IMR-90 (cell line): ENCODE results near the gene FRMD5. TPM values are rescaled to one million over a fixed set of nuclear protein-coding genes. Genes with fewer than 3 reads are reported as not detected.

Experiments used
- ATAC-seq: fragments of 200-7000 bp; cut with Tn5 transposase; 2 replicates; pipeline ENCODE4 v1.9.1; 2020; ENCODE audit warnings: low read depth, mild to moderate bottlenecking, moderate library complexity
- Bru-seq: library from RNA; stranded (reverse); fragments of 400-500 nt; gene quantifications from one replicate; lab custom pipeline; 2021; lab: Mats Ljungman, UMichigan
- BruChase-seq, 2 experiments: library from RNA; stranded (reverse); fragments of 400-500 nt; gene quantifications; one replicate each; lab custom pipeline; 2021; lab: Mats Ljungman, UMichigan
- BruUV-seq: library from RNA; stranded (reverse); fragments of 400-500 nt; replicated peaks from 2 replicates; lab custom pipeline; 2021; lab: Mats Ljungman, UMichigan
- CTCF ChIA-PET: fragments of 300-600 bp; formaldehyde crosslinking; extraction: SDS; loops from one replicate; lab custom pipeline; 2021; ENCODE audit warnings: antibody characterized with exemption; lab: Yijun Ruan, JAX
- POLR2A ChIA-PET: fragments of 300-600 bp; sonication (Branson Sonifier 250); formaldehyde crosslinking; loops from one replicate; lab custom pipeline; 2022; ENCODE audit warnings: antibody characterized with exemption; ENCODE audit not compliant: unreplicated experiment; lab: Charles Lee
- DNase-seq: peaks from one replicate; pipeline ENCODE4 v3.0.0; 2013
- H2AFZ ChIP-seq: replicated peaks from 2 replicates; pipeline ENCODE3; 2013; ENCODE audit warnings: low read length, mild to moderate bottlenecking; ENCODE audit not compliant: poor library complexity
- H2AK5ac ChIP-seq: 2 replicates; pipeline ENCODE4 v1.6.1; 2013; ENCODE audit warnings: low read depth, low read length, inconsistent platforms
- H2AK9ac ChIP-seq: replicated peaks from 2 replicates; pipeline ENCODE3; 2013; ENCODE audit warnings: mild to moderate bottlenecking, low read depth, low read length, moderate library complexity; ENCODE audit not compliant: poor library complexity
- H2BK120ac ChIP-seq: 2 replicates; pipeline ENCODE4 v1.6.1; 2013; ENCODE audit warnings: low read depth, low read length, inconsistent platforms
- H2BK15ac ChIP-seq: 3 replicates; pipeline ENCODE4 v1.6.1; 2013; ENCODE audit warnings: low read depth, low read length, inconsistent platforms
- H2BK20ac ChIP-seq: 2 replicates; pipeline ENCODE4 v1.6.1; 2013; ENCODE audit warnings: low read depth, mild to moderate bottlenecking, inconsistent platforms, low read length, moderate library complexity
- H2BK5ac ChIP-seq: 2 replicates; pipeline ENCODE4 v1.6.1; 2013; ENCODE audit warnings: mild to moderate bottlenecking, low read depth, low read length, inconsistent platforms; ENCODE audit not compliant: poor library complexity, severe bottlenecking
- H3K14ac ChIP-seq: replicated peaks from 2 replicates; pipeline ENCODE4 v1.6.1; 2013; ENCODE audit warnings: low read depth, low read length, inconsistent platforms
- H3K18ac ChIP-seq: 2 replicates; pipeline ENCODE4 v1.6.1; 2013; ENCODE audit warnings: low read depth, low read length, control low read depth
- H3K23ac ChIP-seq: 2 replicates; pipeline ENCODE4 v1.6.1; 2013; ENCODE audit warnings: low read depth, low read length, inconsistent platforms
- H3K27ac ChIP-seq: 2 replicates; pipeline ENCODE4 v1.5.1; 2013; ENCODE audit warnings: mild to moderate bottlenecking, control low read depth, low read length; ENCODE audit not compliant: insufficient read depth
- H3K27me3 ChIP-seq: 2 replicates; pipeline ENCODE4 v1.6.1; 2013; ENCODE audit warnings: low read length; ENCODE audit not compliant: control insufficient read depth, insufficient read depth
- H3K36me3 ChIP-seq: 2 replicates; pipeline ENCODE4 v1.6.1; 2013; ENCODE audit warnings: low read length, mixed read lengths; ENCODE audit not compliant: control insufficient read depth, insufficient read depth
- H3K4ac ChIP-seq: 2 replicates; pipeline ENCODE4 v1.6.1; 2013; ENCODE audit warnings: low read depth, low read length, inconsistent platforms
- H3K4me1 ChIP-seq: 2 replicates; pipeline ENCODE4 v1.6.1; 2013; ENCODE audit warnings: low read length, mixed read lengths; ENCODE audit not compliant: control insufficient read depth, insufficient read depth
- H3K4me2 ChIP-seq: 2 replicates; pipeline ENCODE4 v1.6.1; 2013; ENCODE audit warnings: low read depth, mild to moderate bottlenecking, control low read depth, low read length, moderate library complexity
- H3K4me3 ChIP-seq: 2 replicates; pipeline ENCODE4 v1.5.1; 2013; ENCODE audit warnings: low read depth, mild to moderate bottlenecking, control low read depth, low read length, moderate library complexity; ENCODE audit not compliant: insufficient read depth
- H3K56ac ChIP-seq: 2 replicates; pipeline ENCODE4 v1.6.1; 2013; ENCODE audit warnings: low read length, inconsistent platforms; ENCODE audit not compliant: insufficient read depth; ENCODE audit errors: extremely low read depth
- H3K79me1 ChIP-seq, 2 experiments: 2 replicates each; pipeline ENCODE4 v1.6.1; 2013; ENCODE audit warnings: low read length in 2 of 2, inconsistent platforms in 1 of 2, low read depth in 1 of 2
- H3K9ac ChIP-seq: 2 replicates; pipeline ENCODE4 v1.6.1; 2013; ENCODE audit warnings: low read depth, low read length, control low read depth
- H3K9me1 ChIP-seq: 2 replicates; pipeline ENCODE4 v1.6.1; 2013; ENCODE audit warnings: low read length, inconsistent platforms; ENCODE audit not compliant: insufficient read depth
- H3K9me3 ChIP-seq: 2 replicates; pipeline ENCODE4 v1.6.1; 2013; ENCODE audit warnings: low read length; ENCODE audit not compliant: control insufficient read depth, insufficient read depth
- H4K20me1 ChIP-seq: 2 replicates; pipeline ENCODE4 v1.6.1; 2013; ENCODE audit warnings: low read length, inconsistent platforms; ENCODE audit not compliant: insufficient read depth
- H4K5ac ChIP-seq: 2 replicates; pipeline ENCODE4 v1.6.1; 2013; ENCODE audit warnings: mild to moderate bottlenecking, low read depth, low read length, control low read depth
- H4K8ac ChIP-seq, 2 experiments: 2 replicates each; pipeline ENCODE4 v1.6.1; 2013; ENCODE audit warnings: low read depth in 2 of 2, low read length in 2 of 2, control low read depth in 1 of 2, inconsistent platforms in 1 of 2
- H4K91ac ChIP-seq: 2 replicates; pipeline ENCODE4 v1.6.1; 2013; ENCODE audit warnings: low read depth, low read length, inconsistent platforms; ENCODE audit not compliant: insufficient read depth
- BHLHE40 ChIP-seq: fragments of 150-350 bp; IDR thresholded peaks from 2 replicates; pipeline ENCODE4 v1.6.1; 2016; ENCODE audit warnings: mild to moderate bottlenecking, low read depth, low read length
- CEBPB ChIP-seq: IDR thresholded peaks from 2 replicates; pipeline ENCODE4 v1.6.1; 2012; ENCODE audit warnings: low read depth, low read length, improper control_type of control experiment
- CHD1 ChIP-seq: IDR thresholded peaks from 2 replicates; pipeline ENCODE4 v1.6.1; 2012; ENCODE audit warnings: low read depth, low read length, improper control_type of control experiment
- CTCF ChIP-seq: conservative IDR thresholded peaks from 2 replicates; pipeline ENCODE4 v1.5.1; 2012; ENCODE audit warnings: mild to moderate bottlenecking, low read depth, low read length, improper control_type of control experiment
- MAFK ChIP-seq: IDR thresholded peaks from 2 replicates; pipeline ENCODE4 v1.6.1; 2012; ENCODE audit warnings: low read depth, low read length, improper control_type of control experiment
- MXI1 ChIP-seq: IDR thresholded peaks from 2 replicates; pipeline ENCODE4 v1.6.1; 2012; ENCODE audit warnings: low read depth, mild to moderate bottlenecking, low read length, moderate library complexity, borderline replicate concordance
- NFE2L2 ChIP-seq: fragments of 150-350 bp; IDR thresholded peaks from 2 replicates; pipeline ENCODE4 v1.6.1; 2016; ENCODE audit warnings: low read depth, mild to moderate bottlenecking, low read length
- RAD21 ChIP-seq: IDR thresholded peaks from 2 replicates; pipeline ENCODE4 v1.6.1; 2012; ENCODE audit warnings: low read length, improper control_type of control experiment
- RCOR1 ChIP-seq: IDR thresholded peaks from 2 replicates; pipeline ENCODE4 v1.6.1; 2012; ENCODE audit warnings: mild to moderate bottlenecking, low read length, improper control_type of control experiment; ENCODE audit not compliant: insufficient replicate concordance
- RFX5 ChIP-seq: IDR thresholded peaks from 2 replicates; pipeline ENCODE4 v1.8.0; 2012; ENCODE audit warnings: low read depth, mild to moderate bottlenecking, low read length, moderate library complexity
- SMC3 ChIP-seq: fragments of 150-350 bp; IDR thresholded peaks from 2 replicates; pipeline ENCODE4 v1.6.1; 2016; ENCODE audit warnings: low read depth, mild to moderate bottlenecking, antibody characterized with exemption, low read length, moderate library complexity
- USF2 ChIP-seq: fragments of 150-350 bp; IDR thresholded peaks from 2 replicates; pipeline ENCODE4 v1.6.1; 2017; ENCODE audit warnings: mild to moderate bottlenecking, antibody characterized with exemption, low read length, low read depth
- WGBS, 2 experiments: methylation state at CpG; one replicate each; pipeline versions ENCODE4 v1.1.5 to v1.1.7; 2013; ENCODE audit warnings: missing lambda C conversion rate in 2 of 2; ENCODE audit not compliant: insufficient read length in 1 of 2; ENCODE audit errors: extremely low coverage in 2 of 2; 5-methylcytosine and 5-hydroxymethylcytosine counted together
- dilution Hi-C: fragments of 300-500 bp; cut with HindIII; formaldehyde crosslinking; loops from one replicate; pipeline ENCODE4 v1.14.3; 2018; ENCODE audit warnings: low sequenced_read_pairs; ENCODE audit not compliant: unreplicated experiment
- in situ Hi-C: fragments of 300-500 bp; cut with MboI; formaldehyde crosslinking; loops from 3 replicates; pipeline ENCODE4 v1.14.3; 2019; ENCODE audit warnings: low sequenced_read_pairs, inconsistent platforms, mixed read lengths
- intact Hi-C: fragments of 100-400 bp; cut with micrococcal nuclease; formaldehyde crosslinking; loops from 2 replicates; pipeline ENCODE4 v1.10.0; 2022
- long read RNA-seq: library from polyadenylated mRNA; unstranded; transcript quantifications from one replicate; pipeline ENCODE4 v2.0.0, GENCODE V29; 2021; ENCODE audit not compliant: unreplicated experiment
- polyA plus RNA-seq, 3 experiments: library from polyadenylated mRNA; depleted of rRNA; stranded (reverse); fragments of >200 nt; gene quantifications; 2 replicates each; pipeline ENCODE4 v1.2.3, GENCODE V29; 2012; ENCODE audit warnings: low replicate concordance in 1 of 3
- total RNA-seq: library from RNA; depleted of rRNA; stranded (reverse); fragments of >200 nt; gene quantifications from 2 replicates; pipeline ENCODE4 v1.2.3, GENCODE V29; 2012; rRNA removed

FRMD5 gene
- 5.4 and 5.6 TPM in 2 replicates for total RNA-seq
- polyA plus RNA-seq (2012; rRNA removed), result 4.1 and 4.8 TPM in 2 replicates
- polyA plus RNA-seq (2012; cell fraction: cytosol; rRNA removed), result 3.5 and 3.9 TPM in 2 replicates
- 9.0 and 13.8 TPM in 2 replicates for polyA plus RNA-seq (2012; cell fraction: nucleus; rRNA removed; ENCODE audit: low replicate concordance)
- percentile 45 among the genes with signal in this experiment for Bru-seq, nascent RNA
- percentile 51 among the genes with signal in this experiment for BruChase-seq, experiment 1, labeled RNA remaining after a 6-hour chase
- BruChase-seq, experiment 2, labeled RNA remaining after a 2-hour chase, result percentile 51 among the genes with signal in this experiment
- long read RNA-seq, partial matches to known transcripts, result 0 of 1 reads
- long read RNA-seq, other reads (novel, unspliced or antisense), result 1 of 1 reads

- Histone ChIP-seq H3K4ac (peak within 1 kb of the TSS; percentile 38), H3K4me1 (no peaks in the 10 kb centered on the region; the same call in 1 of the 2 replicates), H4K20me1 (no peaks in the 10 kb centered on the region), H2BK5ac (no peak within 1 kb of the TSS), H4K91ac (no peak within 1 kb of the TSS; the same call in 1 of the 2 replicates), H2AFZ (peak within 1 kb of the TSS; percentile 98), H2BK20ac (peak within 1 kb of the TSS; percentile 10; the same call in 1 of the 2 replicates), H3K9me1 (no peaks in the 10 kb centered on the region), H4K8ac (peak within 1 kb of the TSS in 1 of 2 experiments; percentile 46; a peak in 1 of 4 replicates), H3K9ac (peak within 1 kb of the TSS; percentile 34), H3K27me3 (no peaks in the 10 kb centered on the region), H3K4me3 (peak within 1 kb of the TSS; percentile 70), H2AK9ac (peak within 1 kb of the TSS; percentile 88), H2AK5ac (no peak within 1 kb of the TSS), H4K5ac (no peak within 1 kb of the TSS; the same call in 1 of the 2 replicates), H3K14ac (peak within 1 kb of the TSS; percentile 59), H2BK120ac (peak within 1 kb of the TSS; percentile 25; the same call in 1 of the 2 replicates), H3K4me2 (peak within 1 kb of the TSS; percentile 90), H3K36me3 (no peaks in the 10 kb centered on the region), H3K23ac (peak within 1 kb of the TSS; percentile 79), H3K18ac (no peak within 1 kb of the TSS), H3K27ac (no peak within 1 kb of the TSS; the same call in 1 of the 2 replicates), H2BK15ac (peak within 1 kb of the TSS; percentile 48; the same call in 1 of the 3 replicates), H3K79me1 (peaks cover 10 to 14% of the 10 kb centered on the region in 2 experiments), H3K9me3 (no peaks in the 10 kb centered on the region), H3K56ac (peak within 1 kb of the TSS; percentile 36; the same call in 1 of the 2 replicates)
- in situ Hi-C loops (no loop called here), dilution Hi-C loops (no loop called here), intact Hi-C loops (loop anchor here (10.0 kb wide), 1 partner anchor 90 kb away; no protein-coding TSS in a partner anchor)
- DNase-seq (peak; percentile 95), ATAC-seq (peak; percentile 99)
- ChIA-PET CTCF (interaction anchor here (1.3 kb wide), 1 partner anchor 9 kb away, joined by 3 read pairs; no protein-coding TSS in a partner anchor), POLR2A (interaction anchor here (0.5 kb wide), 1 partner anchor 21 kb away, joined by 4 read pairs; no protein-coding TSS in a partner anchor)
- BruUV-seq, result no TSS peak
- WGBS, 2 experiments, result 0% methylated on average over 15 of the region's 43 CpGs; no CpG with 5 or more reads in 1 of the 2 experiments
- no peak for TF ChIP-seq USF2
- peak; percentile 87 for TF ChIP-seq BHLHE40
- peak; percentile 14; the same call in 1 of the 2 replicates for TF ChIP-seq RAD21
- no peak for TF ChIP-seq MAFK
- no peak for TF ChIP-seq CEBPB
- TF ChIP-seq SMC3, result 0 out of 2 replicates have a peak, but pooled peaks have one; percentile 12
- no peak for TF ChIP-seq CHD1
- no peak for TF ChIP-seq NFE2L2
- no peak for TF ChIP-seq RFX5
- no peak for TF ChIP-seq MXI1
- TF ChIP-seq CTCF, result peak; percentile 52
- no peak for TF ChIP-seq RCOR1
These were observed at the start of gene FRMD5 for GRCh38 chr15:44195151-44195740. TSS of gene FRMD5 (minus strand) at chr15:44195271.
